OCI-LY3 (cell line): ENCODE results near the gene MYBPC1.
"Not testable (repeated sequence)": the region's sequence is repeated elsewhere in the genome, so short reads cannot be mapped to it uniquely, and the experiment has no call there.

Experiments
- EZH2phosphoT487 ChIP-seq: fragments of 200-600 bp; shearing (Covaris generic); IDR thresholded peaks from 2 replicates; pipeline ENCODE4 v1.6.1; 2018; ENCODE audit warnings: antibody characterized with exemption, mixed run types, low read depth
- TF ChIP-seq, protein P1 (sequence below): fragments of 200-600, 300-600 bp; sonication (generic); IDR thresholded peaks from 2 replicates; pipeline ENCODE4 v1.5.1; 2014; ENCODE audit warnings: antibody characterized with exemption, low read length, low read depth

DNA sequence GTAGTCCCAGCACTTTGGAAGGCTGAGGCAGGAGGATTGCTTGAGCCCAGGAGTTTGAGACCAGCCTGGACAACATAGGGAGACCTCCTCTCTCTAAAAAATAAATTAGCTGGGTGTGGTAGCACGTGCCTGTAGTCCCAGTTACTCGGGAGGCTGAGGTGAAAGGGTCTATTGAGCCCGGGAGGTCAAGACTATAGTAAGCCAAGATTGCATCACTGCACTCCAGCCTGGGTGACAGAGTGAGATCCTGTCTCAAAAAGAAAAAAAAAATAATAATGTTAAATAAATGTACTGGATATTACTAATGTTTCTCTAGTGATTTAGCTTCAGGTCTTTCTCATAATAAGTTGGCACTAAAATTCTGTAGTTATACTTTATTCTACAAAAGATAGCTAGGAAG, 81.7 kb downstream of the MYBPC1 start:
- TF ChIP-seq, protein P1, sequence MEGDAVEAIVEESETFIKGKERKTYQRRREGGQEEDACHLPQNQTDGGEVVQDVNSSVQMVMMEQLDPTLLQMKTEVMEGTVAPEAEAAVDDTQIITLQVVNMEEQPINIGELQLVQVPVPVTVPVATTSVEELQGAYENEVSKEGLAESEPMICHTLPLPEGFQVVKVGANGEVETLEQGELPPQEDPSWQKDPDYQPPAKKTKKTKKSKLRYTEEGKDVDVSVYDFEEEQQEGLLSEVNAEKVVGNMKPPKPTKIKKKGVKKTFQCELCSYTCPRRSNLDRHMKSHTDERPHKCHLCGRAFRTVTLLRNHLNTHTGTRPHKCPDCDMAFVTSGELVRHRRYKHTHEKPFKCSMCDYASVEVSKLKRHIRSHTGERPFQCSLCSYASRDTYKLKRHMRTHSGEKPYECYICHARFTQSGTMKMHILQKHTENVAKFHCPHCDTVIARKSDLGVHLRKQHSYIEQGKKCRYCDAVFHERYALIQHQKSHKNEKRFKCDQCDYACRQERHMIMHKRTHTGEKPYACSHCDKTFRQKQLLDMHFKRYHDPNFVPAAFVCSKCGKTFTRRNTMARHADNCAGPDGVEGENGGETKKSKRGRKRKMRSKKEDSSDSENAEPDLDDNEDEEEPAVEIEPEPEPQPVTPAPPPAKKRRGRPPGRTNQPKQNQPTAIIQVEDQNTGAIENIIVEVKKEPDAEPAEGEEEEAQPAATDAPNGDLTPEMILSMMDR: not testable (repeated sequence)
- TF ChIP-seq EZH2phosphoT487: not testable (repeated sequence)
